OCI-LY1 (cell line): Measurements from ENCODE around the gene SFXN4.

Experiments
- CTCF ChIP-seq: fragments of 200-600 bp; sonication (generic), shearing (Covaris generic); IDR thresholded peaks from 2 replicates; pipeline ENCODE4 v1.5.1; 2017; ENCODE audit warnings: mild to moderate bottlenecking, antibody characterized with exemption, low read length, moderate library complexity, mixed read lengths
- EZH2 ChIP-seq: fragments of 200-600 bp; sonication (generic), shearing (Covaris generic); IDR thresholded peaks from 2 replicates; pipeline ENCODE4 v1.8.0; 2017; ENCODE audit warnings: borderline replicate concordance, mixed run types, mild to moderate bottlenecking, antibody characterized with exemption, low read length, moderate library complexity, mixed read lengths

GRCh38 chr10:119101366-119102098, 64.0 kb downstream of the SFXN4 start:
- TF ChIP-seq EZH2 (no peak), CTCF (no peak)
